SK-N-SH (cell line): ENCODE data around the gene MELK.

Source experiments
- FOXM1 ChIP-seq: IDR thresholded peaks from 2 replicates; pipeline ENCODE4 v1.4.0; 2012; ENCODE audit warnings: low read depth, mild to moderate bottlenecking
- YY1 ChIP-seq: IDR thresholded peaks from 2 replicates; pipeline ENCODE4 v1.4.0; 2012; ENCODE audit warnings: low read depth, mild to moderate bottlenecking

GRCh38 chr9:36550135-36550534 is 22.6 kb upstream of the MELK start:
- TF ChIP-seq YY1: no peak
- no peak for TF ChIP-seq FOXM1
